ES-I3 (cell line): ENCODE results near the gene DLGAP1.

Experiments used
- H3K36me3 ChIP-seq: 2 replicates; pipeline ENCODE4 v1.6.1; 2013; ENCODE audit warnings: mild to moderate bottlenecking, low read length, control low read depth, moderate library complexity; ENCODE audit not compliant: insufficient read depth
- H3K4me1 ChIP-seq: 2 replicates; pipeline ENCODE4 v1.6.1; 2013; ENCODE audit warnings: mild to moderate bottlenecking, control low read depth, low read length; ENCODE audit not compliant: insufficient read depth
- H3K9ac ChIP-seq: 2 replicates; pipeline ENCODE4 v1.6.1; 2013; ENCODE audit warnings: low read depth, mild to moderate bottlenecking, low read length, moderate library complexity
- H3K9me3 ChIP-seq: 2 replicates; pipeline ENCODE4 v1.6.1; 2013; ENCODE audit warnings: mild to moderate bottlenecking, low read length, moderate library complexity; ENCODE audit not compliant: control insufficient read depth, insufficient read depth

DLGAP1 gene

GRCh38 chr18:3453540-3454364 is 1001.4 kb downstream of the DLGAP1 start:
- Histone ChIP-seq H3K4me1 (peaks cover 26% of the 10 kb centered on the region), H3K9me3 (no peaks in the 10 kb centered on the region), H3K36me3 (peaks cover 31% of the 10 kb centered on the region), H3K9ac (peak overlapping the region; percentile 99)

- H3K4me1 ChIP-seq = peaks cover 20% of the 10 kb centered on the region
- H3K9me3 ChIP-seq = no peaks in the 10 kb centered on the region
- peak overlapping the region; percentile 99 for H3K9ac ChIP-seq
- H3K36me3 ChIP-seq = peaks cover 26% of the 10 kb centered on the region
These were observed 1002.2 kb downstream of the DLGAP1 start for GRCh38 chr18:3452750-3453539.

- Histone ChIP-seq H3K9ac (peak overlapping the region; percentile 99), H3K4me1 (peaks cover 15% of the 10 kb centered on the region), H3K9me3 (no peaks in the 10 kb centered on the region), H3K36me3 (peaks cover 21% of the 10 kb centered on the region)
These were observed 1002.9 kb downstream of the DLGAP1 start for GRCh38 chr18:3451989-3452749.

- Histone ChIP-seq H3K36me3 (peaks cover 13% of the 10 kb centered on the region), H3K4me1 (peaks cover 14% of the 10 kb centered on the region)
These were observed 1003.7 kb downstream of the DLGAP1 start for GRCh38 chr18:3451183-3451988.

DNA sequence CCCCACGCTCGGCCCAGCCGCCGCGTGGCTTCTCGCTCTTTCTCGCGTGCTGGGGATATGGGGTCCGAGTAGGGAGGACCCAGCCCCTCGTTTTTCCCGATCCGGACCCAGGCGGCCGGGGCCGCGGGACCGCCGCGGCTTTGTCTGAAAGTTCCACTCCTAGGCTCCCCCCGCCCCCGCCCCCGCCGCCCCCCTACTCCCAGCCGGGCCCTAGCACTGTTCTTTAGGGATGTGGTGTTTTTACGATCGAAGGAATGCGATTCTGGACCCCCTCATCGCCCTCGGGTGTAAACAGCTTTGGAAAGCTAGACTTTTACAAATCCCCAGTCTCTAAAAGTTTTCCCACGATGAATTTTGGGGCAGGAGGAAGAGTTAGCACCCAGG is 1004.3 kb downstream of the DLGAP1 start:
- Histone ChIP-seq H3K36me3 (peaks cover 7% of the 10 kb centered on the region), H3K4me1 (peaks cover 10% of the 10 kb centered on the region), H3K9ac (peak overlapping the region; percentile 99), H3K9me3 (no peaks in the 10 kb centered on the region)

More at GRCh38 chr18:3451183-3451988, 1003.7 kb downstream of the DLGAP1 start:
- peak overlapping the region; percentile 99 for H3K9ac ChIP-seq
- H3K9me3 ChIP-seq = no peaks in the 10 kb centered on the region

DNA sequence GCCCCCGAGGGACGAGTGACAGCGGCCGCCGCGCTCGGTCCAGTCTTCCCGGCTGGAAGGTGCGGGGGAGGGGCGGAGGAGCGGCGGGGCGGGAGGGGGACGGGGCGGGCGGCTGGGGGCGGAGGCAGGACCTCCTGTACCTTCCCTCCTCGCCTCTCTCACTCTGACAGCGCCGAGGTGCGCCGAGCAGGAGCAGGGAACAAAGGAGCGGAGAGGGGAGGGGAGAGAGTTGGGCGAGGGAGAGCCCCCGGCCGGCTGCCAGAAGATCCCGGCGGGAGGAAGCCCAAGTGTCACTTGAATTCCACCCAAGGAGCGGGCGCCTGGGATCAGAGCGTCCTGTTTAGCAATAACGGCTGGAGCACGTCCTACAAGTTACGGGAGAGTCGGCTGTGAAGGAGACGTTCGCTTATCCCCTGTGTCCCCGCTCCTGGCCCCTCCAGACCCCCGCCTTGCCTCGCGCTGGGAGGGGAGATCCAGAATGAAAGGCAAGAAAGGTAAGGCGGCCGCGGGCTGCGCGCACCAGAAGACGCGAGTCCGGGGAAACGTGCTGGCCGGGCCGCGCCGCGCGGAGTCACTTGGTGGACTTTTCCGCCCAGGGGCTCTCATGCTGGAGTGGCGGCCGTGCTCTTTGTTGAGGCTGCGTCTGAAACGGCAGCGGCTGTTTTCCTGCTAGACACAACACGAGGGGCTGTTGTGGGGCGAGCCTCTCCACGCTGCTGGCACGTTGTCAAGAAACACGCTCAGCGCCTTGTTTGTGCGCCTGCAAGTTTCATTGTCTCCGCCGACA is 1004.9 kb downstream of the DLGAP1 start, which contains the start of gene TGIF1:
TGIF1 (plus strand) TSS at position 161 of the 787 bp plus-strand sequence; CDS start at position 479, 318 bp downstream.
- peak within 1 kb of the TSS; percentile 99 for H3K9ac ChIP-seq

GRCh38 chr18:3449512-3450011 is 1005.5 kb downstream of the DLGAP1 start:
- Histone ChIP-seq H3K9me3 (no peaks in the 10 kb centered on the region), H3K4me1 (peaks cover 14% of the 10 kb centered on the region), H3K36me3 (peaks cover 6% of the 10 kb centered on the region), H3K9ac (peak overlapping the region; percentile 91)

More for the DNA sequence above, 1004.9 kb downstream of the DLGAP1 start, which contains the start of gene TGIF1:
- peaks cover 6% of the 10 kb centered on the region for H3K36me3 ChIP-seq
- no peaks in the 10 kb centered on the region for H3K9me3 ChIP-seq
- H3K4me1 ChIP-seq = peaks cover 8% of the 10 kb centered on the region

DNA sequence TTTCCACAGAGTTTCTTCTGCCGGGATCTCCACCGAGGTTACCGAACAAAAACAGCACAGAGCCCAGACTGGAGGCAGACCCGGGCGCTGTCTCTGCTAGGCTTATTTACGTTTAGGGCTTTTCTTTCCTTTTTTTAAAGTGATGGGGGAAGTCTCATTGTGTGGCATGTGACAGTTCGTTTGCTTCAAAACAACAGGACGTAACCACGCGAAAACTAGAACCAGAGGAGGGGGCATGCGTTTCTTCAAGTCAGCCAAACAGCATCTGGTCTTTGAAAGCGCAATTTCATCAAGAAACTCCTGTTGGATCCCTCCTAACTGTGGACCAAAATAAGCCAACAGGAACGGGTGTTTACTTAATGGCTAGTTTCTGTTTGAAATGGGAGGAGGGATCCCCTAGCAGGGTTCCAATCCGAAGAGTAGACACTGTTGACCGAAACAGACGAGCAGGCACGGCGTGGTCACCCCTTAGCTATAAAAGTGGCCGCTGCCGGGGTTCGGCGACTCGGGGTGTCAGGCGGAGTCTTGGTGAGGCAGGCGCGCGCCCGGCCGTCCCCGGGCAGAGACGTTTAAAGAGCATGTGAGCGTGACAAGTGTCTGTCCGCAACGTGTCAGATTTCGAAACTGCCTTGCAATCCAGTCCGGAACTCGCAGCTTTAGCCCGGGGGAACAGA is 1006.1 kb downstream of the DLGAP1 start:
- Histone ChIP-seq H3K36me3 (peaks cover 6% of the 10 kb centered on the region), H3K4me1 (peaks cover 14% of the 10 kb centered on the region), H3K9ac (peak overlapping the region; percentile 87)

GRCh38 chr18:3447895-3448837 is 1006.9 kb downstream of the DLGAP1 start:
- Histone ChIP-seq H3K9ac (peak overlapping the region; percentile 87), H3K4me1 (peaks cover 14% of the 10 kb centered on the region), H3K36me3 (peaks cover 6% of the 10 kb centered on the region), H3K9me3 (no peaks in the 10 kb centered on the region)

More for the DNA sequence above, 1006.1 kb downstream of the DLGAP1 start:
- H3K9me3 ChIP-seq = no peaks in the 10 kb centered on the region

- H3K4me1 ChIP-seq = peaks cover 14% of the 10 kb centered on the region
- H3K9ac ChIP-seq = peak overlapping the region; percentile 87
- no peaks in the 10 kb centered on the region for H3K9me3 ChIP-seq
- peaks cover 4% of the 10 kb centered on the region; the same call in 1 of the 2 replicates for H3K36me3 ChIP-seq
These were observed 1007.8 kb downstream of the DLGAP1 start for GRCh38 chr18:3447068-3447894.
